Measurements from ENCODE around the gene PRDM5. TPM values are rescaled to one million over a fixed set of nuclear protein-coding genes. Genes with fewer than 3 reads are reported as not detected.

PRDM5 gene
- total and polyA plus RNA-seq, 2 of the 13 experiments (the other 11 are each of a cell fraction or from before 2014, with no cell fraction given), result not detected

- DNase-seq (ENCODE audit: low spot score) (no peak), ATAC-seq (no peak), FAIRE-seq (no peak)
- WGBS (ENCODE audit: low lambda C conversion rate), result 0% methylated on average over 1 of the region's 1 CpG
- ChIA-PET POLR2A (no interaction called here), CTCF (ENCODE audit: low intra/inter-chr PET ratio, low total read pairs) (no interaction called here)
- in situ Hi-C loops (cut with HindIII; ENCODE audit: extremely low pct_ligation_motif_present, low pct_unique_long_range_greater_than_20kb) (no loop called here), intact Hi-C loops (cut with micrococcal nuclease; ENCODE audit: unreplicated experiment) (no loop called here)
- H3K9ac ChIP-seq (ENCODE audit: insufficient read depth, low read depth, low read length), result no peak overlapping the region
- H3K4me2 ChIP-seq (ENCODE audit: low read depth, low read length), result no peak overlapping the region
- no peak overlapping the region for H3K4me3 ChIP-seq (replicated peaks in 1 of 3; ENCODE audit: insufficient read depth in 1 of 3, low read depth in 2 of 3, low read length in 3 of 3)
- H3K27me3 ChIP-seq (ENCODE audit: control insufficient read depth in 1 of 2, insufficient read depth in 2 of 2, low read length in 2 of 2), result no peaks in the 10 kb centered on the region
- no peaks in the 10 kb centered on the region for H3K36me3 ChIP-seq (replicated peaks in 1 of 2; ENCODE audit: control insufficient read depth in 1 of 2, insufficient read depth in 2 of 2, low read length in 2 of 2)
- H3K4me1 ChIP-seq (ENCODE audit: insufficient read depth, low read length), result no peaks in the 10 kb centered on the region
- no peak overlapping the region for H2AFZ ChIP-seq (ENCODE audit: low read length)
- H3K79me2 ChIP-seq (ENCODE audit: insufficient read depth, low read length), result no peaks in the 10 kb centered on the region
- no peak for TF ChIP-seq AKNA (CRISPR knock-in tag; IDR thresholded peaks at IDR 0.05; ENCODE audit: borderline replicate concordance)
- TF ChIP-seq MAFK (conservative IDR thresholded peaks at IDR 0.05 in 1 of 2, IDR thresholded peaks at IDR 0.05 in 1 of 2; ENCODE audit: low read length in 2 of 2), result peak; percentile 33 to 84; a peak in 3 of 4 replicates
- peak; percentile 71 for TF ChIP-seq MAFF (IDR thresholded peaks at IDR 0.05; ENCODE audit: low read depth, low read length)
- no peaks in the 10 kb centered on the region for H4K20me1 ChIP-seq (ENCODE audit: insufficient read depth, low read length)
- H3K9me3 ChIP-seq (ENCODE audit: low read length), result no peaks in the 10 kb centered on the region
- H3K27ac ChIP-seq (ENCODE audit: extremely low read length, insufficient read depth, low read length), result no peak overlapping the region
- BruUV-seq (replicated peaks), result no TSS peak
Measured at GRCh38 chr4:120826449-120826848, 96.1 kb downstream of the PRDM5 start.

- DNase-seq (ENCODE audit: low spot score) (peak; percentile 12), FAIRE-seq (no peak), ATAC-seq (peak; percentile 41; the same call in 1 of the 3 replicates)
- no peaks in the 10 kb centered on the region for H3K9me3 ChIP-seq (ENCODE audit: low read length)
- ChIA-PET CTCF (ENCODE audit: low intra/inter-chr PET ratio, low total read pairs) (no interaction called here), POLR2A (no interaction called here)
- no peaks in the 10 kb centered on the region for H3K79me2 ChIP-seq (ENCODE audit: insufficient read depth, low read length)
- no peaks in the 10 kb centered on the region for H3K4me1 ChIP-seq (ENCODE audit: insufficient read depth, low read length)
- H3K4me3 ChIP-seq (replicated peaks in 1 of 3; ENCODE audit: insufficient read depth in 1 of 3, low read depth in 2 of 3, low read length in 3 of 3), result no peak overlapping the region
- no peak overlapping the region for H3K9ac ChIP-seq (ENCODE audit: insufficient read depth, low read depth, low read length)
- TF ChIP-seq FOXA1 (IDR thresholded peaks at IDR 0.05) (no peak), FOXA1 (CRISPR knock-in tag; IDR thresholded peaks at IDR 0.05) (no peak), HNF4A (CRISPR knock-in tag; IDR thresholded peaks at IDR 0.05) (peak; percentile 46)
- intact Hi-C loops (cut with micrococcal nuclease; ENCODE audit: unreplicated experiment), result no loop called here
- H3K27me3 ChIP-seq (ENCODE audit: control insufficient read depth in 1 of 2, insufficient read depth in 2 of 2, low read length in 2 of 2), result no peaks in the 10 kb centered on the region
- in situ Hi-C loops (cut with HindIII; ENCODE audit: extremely low pct_ligation_motif_present, low pct_unique_long_range_greater_than_20kb), result no loop called here
- no peaks in the 10 kb centered on the region for H4K20me1 ChIP-seq (ENCODE audit: insufficient read depth, low read length)
- no peak overlapping the region for H3K27ac ChIP-seq (ENCODE audit: extremely low read length, insufficient read depth, low read length)
- H2AFZ ChIP-seq (ENCODE audit: low read length), result no peak overlapping the region
- BruUV-seq (replicated peaks), result no TSS peak
- no peak overlapping the region for H3K4me2 ChIP-seq (ENCODE audit: low read depth, low read length)
- H3K36me3 ChIP-seq (replicated peaks in 1 of 2; ENCODE audit: control insufficient read depth in 1 of 2, insufficient read depth in 2 of 2, low read length in 2 of 2), result no peaks in the 10 kb centered on the region
Measured at GRCh38 chr4:120824946-120825345, 97.6 kb downstream of the PRDM5 start.
